LNCAP (cell line): ENCODE data around the gene RASL10B.

ENCODE experiments used
- CTCF ChIP-seq: fragments of 450-650 bp; IDR thresholded peaks from 2 replicates; pipeline ENCODE4 v1.5.1; 2017; ENCODE audit warnings: mild to moderate bottlenecking

Gene RASL10B

GRCh38 chr17:35736236-35736635 lies 4.8 kb downstream of the RASL10B start:
- TF ChIP-seq CTCF: no peak

DNA sequence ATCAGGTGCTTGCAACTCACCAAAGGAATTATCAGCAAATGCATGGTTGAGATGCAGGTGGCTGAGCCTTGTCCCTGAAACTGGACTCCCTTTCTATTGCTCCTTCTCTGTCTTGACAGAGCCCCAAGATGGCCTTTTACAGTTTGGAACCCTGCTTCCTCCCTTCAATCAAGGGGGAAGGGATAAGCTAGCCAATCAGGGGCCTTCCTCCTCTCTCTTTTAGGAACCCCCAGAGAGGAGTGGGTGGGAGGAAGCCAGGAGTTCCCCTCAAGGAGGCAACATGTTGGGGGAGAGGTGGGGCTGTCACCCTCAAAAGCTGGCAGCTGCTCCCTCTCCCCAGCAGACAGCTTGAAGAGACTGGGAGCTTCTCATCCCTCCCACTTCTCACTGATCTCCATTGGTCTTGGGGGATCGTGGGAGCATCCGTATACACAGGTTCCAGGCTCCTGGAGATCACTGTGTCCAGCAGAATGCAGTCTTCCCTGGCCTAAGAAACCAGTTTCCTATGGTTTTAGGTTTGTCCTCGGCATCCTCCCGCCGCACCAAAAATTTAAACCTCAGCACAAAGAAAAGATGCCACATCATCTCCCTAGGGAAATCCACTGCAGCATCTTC lies 7.2 kb downstream of the RASL10B start:
- TF ChIP-seq CTCF: no peak

- no peak for TF ChIP-seq CTCF
These were observed 8.8 kb downstream of the RASL10B start for GRCh38 chr17:35740216-35740615.

GRCh38 chr17:35740997-35741931 lies 9.8 kb downstream of the RASL10B start:
- TF ChIP-seq CTCF: no peak

DNA sequence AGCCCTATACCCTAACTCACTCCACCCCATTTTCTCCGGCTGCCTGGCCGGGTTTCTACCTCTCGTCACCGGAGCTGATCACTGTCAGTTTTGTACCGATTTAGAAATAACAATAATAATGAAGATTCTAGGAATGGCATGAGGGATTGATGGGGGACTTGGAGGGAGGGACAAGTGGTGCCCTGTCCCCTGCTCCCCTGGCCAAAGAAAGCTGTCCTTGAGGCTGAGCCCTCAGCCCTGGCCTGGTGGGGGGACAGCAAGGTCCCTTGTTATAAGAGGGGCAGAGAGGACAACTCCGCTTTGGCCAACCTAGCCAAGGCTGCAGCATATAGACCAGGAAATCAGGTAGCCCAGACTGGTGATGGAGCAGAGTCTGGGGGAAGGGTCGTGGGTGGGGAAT lies 11.1 kb downstream of the RASL10B start:
- TF ChIP-seq CTCF: no peak

- TF ChIP-seq CTCF: no peak
These were observed 11.5 kb downstream of the RASL10B start for GRCh38 chr17:35742896-35743477.

GRCh38 chr17:35743626-35744328 lies 12.3 kb downstream of the RASL10B start:
- TF ChIP-seq CTCF: no peak
